NCI-H82 treated with DMSO at 0.1 percent for 48 hours (cell line): ENCODE measurements around the gene ZNF648.
"Not testable (repeated sequence)": the region's sequence is repeated elsewhere in the genome, so short reads cannot be mapped to it uniquely, and the experiment has no call there.

Source experiments
- DNase-seq: peaks from one replicate; lab custom pipeline; 2025; ENCODE audit not compliant: unreplicated experiment; lab: John Stamatoyannopoulos, UW

The ZNF648 gene

DNA sequence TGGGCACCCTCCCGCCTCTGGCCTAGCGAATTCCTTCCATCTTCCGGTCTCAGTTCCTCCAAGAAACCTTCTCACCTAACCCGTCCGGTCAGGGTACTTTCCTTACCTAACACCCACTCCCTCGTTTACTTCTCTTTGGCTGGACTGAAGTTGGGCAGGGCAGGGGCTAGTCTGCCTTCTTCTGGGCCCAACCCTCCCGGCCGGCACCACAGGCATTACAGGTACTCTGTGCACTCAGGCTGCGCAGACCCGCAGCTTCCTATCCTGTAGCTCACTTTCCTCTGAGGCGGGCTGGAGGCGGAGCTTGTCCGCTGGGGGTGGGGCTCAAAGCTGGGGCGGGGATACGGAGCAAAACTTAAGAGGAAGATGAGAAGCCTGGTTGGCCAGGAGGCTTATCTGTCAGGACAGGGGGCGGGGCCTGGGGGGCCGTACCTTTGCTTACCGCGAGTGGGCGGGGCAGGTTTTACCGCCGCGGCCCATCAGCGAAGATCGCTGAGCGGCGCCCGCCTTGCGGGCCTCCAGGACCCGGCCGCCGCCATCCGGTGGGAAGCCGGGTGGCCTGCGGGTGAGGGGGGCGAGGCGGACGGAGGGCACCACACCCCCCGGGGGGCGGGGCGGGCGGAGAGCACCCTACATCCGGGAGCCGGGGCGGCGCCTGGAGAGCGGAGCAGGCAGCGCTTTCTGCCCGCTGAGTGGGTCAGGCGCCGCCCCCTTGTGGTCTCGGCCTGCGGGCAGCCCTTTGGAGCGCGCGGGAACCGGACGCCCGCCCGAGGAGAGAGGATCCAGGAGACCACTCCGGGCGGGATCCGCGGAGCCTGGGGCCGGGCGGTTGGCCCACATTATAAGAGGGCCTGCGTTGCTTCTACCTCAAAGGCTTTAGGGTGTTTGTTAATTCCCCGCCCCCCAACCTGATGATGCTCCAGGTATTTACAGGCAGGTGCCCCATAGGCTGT, 31.9 kb downstream of the ZNF648 start:
- DNase-seq: peak; percentile 96

DNA sequence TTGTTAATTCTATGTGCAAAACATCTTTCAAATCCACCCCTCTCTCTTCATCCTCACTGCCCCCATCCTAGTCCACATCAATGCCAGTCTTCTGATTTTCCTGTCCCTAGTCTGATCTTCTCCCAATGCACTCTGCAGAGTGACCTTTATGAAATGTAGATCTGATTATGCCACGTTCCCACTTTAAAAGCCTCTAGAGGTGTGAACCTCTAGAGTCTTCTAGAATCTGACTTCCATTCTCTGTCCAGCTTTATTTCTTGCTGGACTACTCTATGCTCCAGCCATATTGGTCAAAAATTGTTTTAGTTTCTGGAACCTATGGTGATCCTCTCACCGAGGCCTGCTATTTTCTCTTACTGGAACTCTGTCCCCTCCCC, 32.5 kb downstream of the ZNF648 start:
- DNase-seq: no peak

DNA sequence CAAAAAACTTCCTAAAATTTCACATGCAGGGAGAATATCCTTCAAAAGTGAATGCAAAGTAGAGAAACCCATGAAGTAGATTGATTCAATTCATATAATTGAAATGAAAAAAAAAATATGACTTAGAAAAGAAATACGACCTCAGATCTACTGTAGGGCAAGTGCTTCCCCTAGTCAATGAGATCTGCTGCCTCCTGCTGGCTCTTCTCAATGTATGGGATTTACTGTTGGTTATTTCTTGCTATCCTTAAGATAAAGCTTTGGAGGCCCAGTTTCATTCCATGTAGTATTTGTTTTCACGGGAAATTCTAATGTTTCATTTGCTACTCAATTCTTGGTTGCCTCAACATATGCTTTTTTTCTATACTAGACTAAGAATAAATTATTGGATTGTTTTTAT, 46.2 kb downstream of the ZNF648 start:
- no peak for DNase-seq

DNA sequence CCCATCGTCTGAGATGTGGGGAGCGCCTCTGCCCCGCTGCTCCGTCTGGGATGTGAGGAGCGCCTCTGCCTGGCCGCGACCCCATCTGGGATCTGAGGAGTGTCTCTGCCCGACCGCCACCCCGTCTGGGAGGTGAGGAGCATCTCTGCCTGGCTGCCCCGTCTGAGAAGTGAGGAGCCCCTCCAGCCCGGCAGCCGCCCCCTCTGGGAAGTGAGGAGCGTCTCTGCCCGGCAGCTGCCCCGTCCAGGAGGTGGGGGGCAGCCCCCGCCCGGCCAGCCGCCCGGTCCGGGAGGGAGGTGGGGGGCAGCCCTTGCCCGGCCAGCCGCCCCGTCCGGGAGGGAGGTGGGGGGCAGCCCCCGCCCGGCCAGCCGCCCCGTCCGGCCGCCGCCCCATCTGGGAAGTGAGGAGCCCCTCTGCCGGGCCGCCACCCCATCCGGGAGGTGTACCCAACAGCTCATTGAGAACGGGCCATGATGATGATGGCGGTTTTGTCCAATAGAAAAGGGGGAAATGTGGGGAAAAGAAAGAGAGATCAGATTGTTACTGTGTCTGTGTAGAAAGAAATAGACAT, 50.6 kb downstream of the ZNF648 start:
- not testable (repeated sequence) for DNase-seq

DNA sequence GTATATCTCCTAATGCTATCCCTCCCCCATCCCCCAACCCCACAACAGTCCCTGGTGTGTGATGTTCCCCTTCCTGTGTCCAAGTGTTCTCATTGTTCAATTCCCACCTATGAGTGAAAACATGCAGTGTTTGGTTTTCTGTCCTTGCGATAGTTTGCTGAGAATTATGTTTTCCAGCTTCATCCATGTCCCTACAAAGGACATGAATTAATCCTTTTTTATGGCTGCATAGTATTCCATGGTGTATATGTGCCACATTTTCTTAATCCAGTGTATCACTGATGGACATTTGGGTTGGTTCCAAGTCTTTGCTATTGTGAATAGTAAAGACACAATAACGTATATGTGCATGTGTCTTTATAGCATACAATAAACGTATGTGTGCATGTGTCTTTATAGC, 56.1 kb downstream of the ZNF648 start:
- not testable (repeated sequence) for DNase-seq

DNA sequence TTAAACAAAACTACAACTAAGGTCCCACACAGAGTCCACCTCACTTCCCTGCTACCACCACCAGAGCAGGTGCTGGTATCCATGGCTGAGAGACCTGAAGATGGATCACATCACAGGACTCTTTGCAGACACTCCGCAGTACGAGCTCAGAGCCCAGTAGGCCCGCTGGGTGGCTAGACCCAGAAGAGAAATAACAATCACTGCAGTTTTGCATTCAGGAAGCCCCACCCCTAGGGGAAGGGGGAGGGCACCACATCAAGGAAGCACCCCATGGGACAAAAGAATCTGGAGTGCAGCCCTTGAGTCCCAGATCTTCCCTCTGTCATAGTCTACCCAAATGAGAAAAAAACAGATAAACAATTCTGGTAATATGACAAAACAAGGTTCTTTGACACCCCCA, 56.9 kb downstream of the ZNF648 start:
- no peak for DNase-seq
